Ascending aorta (tissue), 2 donors: Measurements from ENCODE around the gene PPA1. TPM values are rescaled to one million over a fixed set of nuclear protein-coding genes. Genes with fewer than 3 reads are reported as not detected.
A peak's percentile ranks its signal among the peaks of the same experiment; 100 is the strongest.
"Not testable (repeated sequence)": the region's sequence is repeated elsewhere in the genome, so short reads cannot be mapped to it uniquely, and the experiment has no call there.

Source experiments
- DNase-seq, 2 donors: peaks; one replicate each; pipeline ENCODE4 v3.0.0-alpha.2; 2019; ENCODE audit warnings: low spot score in 2 of 2
- H3K27ac ChIP-seq, 2 donors: fragments of 200-600 bp; sonication (generic); one replicate each; pipeline ENCODE4 v1.5.1; 2016 to 2017; ENCODE audit warnings: mild to moderate bottlenecking in 1 of 2
- H3K27me3 ChIP-seq: fragments of 200-600 bp; sonication (generic); one replicate; pipeline ENCODE4 v1.5.1; 2017
- H3K36me3 ChIP-seq, 2 donors: fragments of 200-600 bp; sonication (generic); one replicate each; pipeline ENCODE4 v1.5.1; 2016
- H3K4me1 ChIP-seq, 2 donors: fragments of 200-600 bp; sonication (generic); one replicate each; pipeline ENCODE4 v1.5.1; 2016 to 2017; ENCODE audit warnings: mild to moderate bottlenecking in 1 of 2
- H3K4me3 ChIP-seq, 2 donors: fragments of 200-600 bp; sonication (generic); one replicate each; pipeline ENCODE4 v1.5.1; 2016 to 2017; ENCODE audit warnings: mild to moderate bottlenecking in 1 of 2
- H3K9me3 ChIP-seq, 2 donors: fragments of 200-600 bp; sonication (generic); one replicate each; pipeline ENCODE4 v1.5.1; 2016
- CTCF ChIP-seq, 3 experiments: fragments of 200-600 bp in 2 of 3; fragments of 450-650 bp in 1 of 3; sonication (generic) in 2 of 3; IDR thresholded peaks; one replicate each; pipeline ENCODE4 v1.5.1; 2016 to 2019; ENCODE audit warnings: antibody characterized with exemption in 3 of 3, mild to moderate bottlenecking in 1 of 3, moderate library complexity in 1 of 3
- intact Hi-C: fragments of 100-400 bp; cut with DNase I; formaldehyde crosslinking; loops from one replicate; pipeline ENCODE4 v1.15.1; 2023
- total RNA-seq: library from RNA; depleted of rRNA; stranded (reverse); fragments of >200 nt; gene quantifications from one replicate; pipeline ENCODE4 v1.1.0, GENCODE V29; 2016

Gene PPA1
- total RNA-seq, 1 donor from 2014 or later = 66.4 TPM

DNA sequence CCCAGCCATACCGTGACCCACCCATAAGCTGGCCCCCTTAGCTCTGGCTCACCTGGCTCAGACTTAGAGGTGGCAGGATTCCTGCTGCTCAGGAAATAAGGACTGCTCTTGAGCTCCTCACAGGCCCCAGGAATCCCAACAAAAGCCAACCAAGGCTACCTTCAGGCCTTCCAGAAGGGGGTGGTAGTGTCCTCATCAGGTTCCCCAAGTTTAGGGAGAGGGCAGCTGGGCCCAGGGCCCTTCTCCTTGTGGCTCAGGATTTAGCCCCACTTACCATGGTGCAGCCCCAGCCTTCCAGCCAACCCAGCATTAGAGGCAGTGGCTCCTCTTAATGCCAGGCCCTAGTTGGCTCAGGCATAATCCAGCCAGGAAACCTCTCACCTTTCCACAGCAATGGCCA, 27.0 kb upstream of the PPA1 start:
- no peaks in the 10 kb centered on the region for H3K9me3 ChIP-seq
- no peaks in the 10 kb centered on the region for H3K36me3 ChIP-seq
- H3K27me3 ChIP-seq = peaks cover 2% of the 10 kb centered on the region
- DNase-seq = no peak
- no peak for TF ChIP-seq CTCF (IDR thresholded peaks at IDR 0.05)
- intact Hi-C loops = loop anchor here (10.0 kb wide), 2 partner anchors 65 to 1315 kb away; no protein-coding TSS in a partner anchor
- H3K4me1 ChIP-seq = no peaks in the 10 kb centered on the region
- H3K4me3 ChIP-seq = no peak overlapping the region
- H3K27ac ChIP-seq = no peak overlapping the region

DNA sequence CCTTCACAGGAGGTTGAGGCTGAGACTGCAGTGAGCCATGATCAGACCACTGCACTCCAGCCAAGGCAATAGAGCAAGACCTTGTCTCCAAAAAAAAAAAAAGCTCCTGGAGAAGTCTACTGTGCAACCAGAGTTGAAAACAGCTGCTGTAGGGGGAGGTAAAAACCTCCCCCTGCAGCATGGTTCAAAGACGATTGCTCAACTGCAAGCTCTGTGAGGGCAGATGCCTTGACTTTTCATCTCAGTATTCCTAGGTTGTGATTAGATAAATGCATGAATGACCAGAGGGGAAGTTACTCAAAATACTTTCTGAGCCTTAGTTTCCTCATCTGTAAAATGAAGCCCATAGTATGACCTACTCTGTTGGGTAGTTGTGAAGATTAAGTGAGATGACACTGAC, 25.0 kb upstream of the PPA1 start:
- H3K4me1 ChIP-seq = no peaks in the 10 kb centered on the region
- no peak overlapping the region for H3K4me3 ChIP-seq
- no peak for DNase-seq
- intact Hi-C loops = no loop called here
- peaks cover 8% of the 10 kb centered on the region for H3K27me3 ChIP-seq
- TF ChIP-seq CTCF (IDR thresholded peaks at IDR 0.05) = no peak
- no peaks in the 10 kb centered on the region for H3K9me3 ChIP-seq
- no peak overlapping the region for H3K27ac ChIP-seq
- no peaks in the 10 kb centered on the region for H3K36me3 ChIP-seq

GRCh38 chr10:70257816-70258215, 24.6 kb upstream of the PPA1 start:
- H3K36me3 ChIP-seq, H3K27me3 ChIP-seq, H3K4me1 ChIP-seq, DNase-seq, H3K9me3 ChIP-seq, H3K4me3 ChIP-seq, intact Hi-C loops, H3K27ac ChIP-seq: not testable (repeated sequence)

DNA sequence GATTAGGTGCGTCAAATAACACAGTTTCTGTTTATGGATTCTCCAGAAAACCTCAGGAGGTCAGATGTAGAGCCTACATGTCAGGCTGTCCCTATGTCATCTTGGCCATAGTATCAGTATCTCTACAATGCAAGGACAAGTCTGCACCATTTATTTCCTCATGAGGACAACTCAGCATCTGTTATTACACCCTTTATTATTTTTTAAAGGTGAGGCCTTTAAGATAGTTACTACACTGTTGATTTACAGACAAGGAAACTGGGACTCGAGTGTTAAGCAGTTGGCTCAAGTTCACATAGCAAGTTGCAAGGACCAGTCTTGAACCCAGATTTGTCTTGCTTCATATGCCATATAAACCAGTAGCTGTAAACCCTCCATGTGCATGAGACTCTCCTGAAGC, 23.2 kb upstream of the PPA1 start:
- no peak for DNase-seq
- TF ChIP-seq CTCF (IDR thresholded peaks at IDR 0.05) = no peak
- Histone ChIP-seq H3K36me3 (no peaks in the 10 kb centered on the region), H3K27me3 (peaks cover 8% of the 10 kb centered on the region), H3K9me3 (no peaks in the 10 kb centered on the region), H3K4me3 (no peak overlapping the region), H3K4me1 (no peaks in the 10 kb centered on the region), H3K27ac (no peak overlapping the region)
- intact Hi-C loops = no loop called here

- H3K4me1 ChIP-seq = no peaks in the 10 kb centered on the region
- DNase-seq = no peak
- peaks cover 8% of the 10 kb centered on the region for H3K27me3 ChIP-seq
- peak overlapping the region in 1 of 2 donors; percentile 33 for H3K4me3 ChIP-seq
- H3K27ac ChIP-seq = no peak overlapping the region
- intact Hi-C loops = no loop called here
- H3K9me3 ChIP-seq = no peaks in the 10 kb centered on the region
- H3K36me3 ChIP-seq = no peaks in the 10 kb centered on the region
- no peak for TF ChIP-seq CTCF (IDR thresholded peaks at IDR 0.05)
These were observed 22.4 kb upstream of the PPA1 start for GRCh38 chr10:70255329-70256299.

- intact Hi-C loops = no loop called here
- Histone ChIP-seq H3K4me1 (no peaks in the 10 kb centered on the region), H3K9me3 (no peaks in the 10 kb centered on the region), H3K27ac (no peak overlapping the region), H3K27me3 (peaks cover 8% of the 10 kb centered on the region), H3K36me3 (no peaks in the 10 kb centered on the region), H3K4me3 (peak overlapping the region in 1 of 2 donors; percentile 33)
- no peak for DNase-seq
- TF ChIP-seq CTCF (IDR thresholded peaks at IDR 0.05) = no peak
These were observed 21.6 kb upstream of the PPA1 start for GRCh38 chr10:70254778-70255328.
